Stimulated activated CD8-positive, alpha-beta memory T cell treated with anti-CD3 and anti-CD28 coated beads, Interleukin-2, amount 100 ng/mL, for 1 hour (primary cell): Measurements from ENCODE around the gene SLC22A23.

ENCODE experiments used
- DNase-seq, 2 donors: peaks; one replicate each; pipeline ENCODE4 v3.0.0-alpha.2; 2020; ENCODE audit warnings: low read depth in 2 of 2

Gene SLC22A23, protein sequence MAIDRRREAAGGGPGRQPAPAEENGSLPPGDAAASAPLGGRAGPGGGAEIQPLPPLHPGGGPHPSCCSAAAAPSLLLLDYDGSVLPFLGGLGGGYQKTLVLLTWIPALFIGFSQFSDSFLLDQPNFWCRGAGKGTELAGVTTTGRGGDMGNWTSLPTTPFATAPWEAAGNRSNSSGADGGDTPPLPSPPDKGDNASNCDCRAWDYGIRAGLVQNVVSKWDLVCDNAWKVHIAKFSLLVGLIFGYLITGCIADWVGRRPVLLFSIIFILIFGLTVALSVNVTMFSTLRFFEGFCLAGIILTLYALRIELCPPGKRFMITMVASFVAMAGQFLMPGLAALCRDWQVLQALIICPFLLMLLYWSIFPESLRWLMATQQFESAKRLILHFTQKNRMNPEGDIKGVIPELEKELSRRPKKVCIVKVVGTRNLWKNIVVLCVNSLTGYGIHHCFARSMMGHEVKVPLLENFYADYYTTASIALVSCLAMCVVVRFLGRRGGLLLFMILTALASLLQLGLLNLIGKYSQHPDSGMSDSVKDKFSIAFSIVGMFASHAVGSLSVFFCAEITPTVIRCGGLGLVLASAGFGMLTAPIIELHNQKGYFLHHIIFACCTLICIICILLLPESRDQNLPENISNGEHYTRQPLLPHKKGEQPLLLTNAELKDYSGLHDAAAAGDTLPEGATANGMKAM

GRCh38 chr6:3456898-3457709 lies at the start of gene SLC22A23:
TSS of gene SLC22A23 (minus strand) at chr6:3457050. CDS start at chr6:3456559, 491 bp downstream.
- peak; percentile 29 to 61 for DNase-seq

DNA sequence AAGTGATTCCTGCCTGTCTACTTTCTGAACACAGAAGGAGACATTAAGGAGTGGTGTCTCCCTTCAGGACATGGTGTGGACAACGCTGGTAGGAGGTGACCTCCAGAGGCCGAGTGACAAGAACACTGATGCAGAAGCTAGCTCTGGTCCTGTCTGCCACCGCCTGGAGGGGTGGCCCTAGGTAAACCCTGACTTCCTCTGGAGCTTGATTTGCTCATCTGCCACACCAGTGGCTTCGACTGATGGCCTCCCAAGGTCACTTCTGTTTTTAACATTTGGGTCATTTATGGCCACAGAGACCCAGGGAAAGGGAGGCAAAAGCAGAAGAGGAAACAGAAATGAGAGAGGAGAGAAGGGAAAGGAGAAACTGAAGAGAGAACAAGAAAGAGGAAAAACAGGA lies 49.4 kb upstream of the SLC22A23 start:
- no peak for DNase-seq

DNA sequence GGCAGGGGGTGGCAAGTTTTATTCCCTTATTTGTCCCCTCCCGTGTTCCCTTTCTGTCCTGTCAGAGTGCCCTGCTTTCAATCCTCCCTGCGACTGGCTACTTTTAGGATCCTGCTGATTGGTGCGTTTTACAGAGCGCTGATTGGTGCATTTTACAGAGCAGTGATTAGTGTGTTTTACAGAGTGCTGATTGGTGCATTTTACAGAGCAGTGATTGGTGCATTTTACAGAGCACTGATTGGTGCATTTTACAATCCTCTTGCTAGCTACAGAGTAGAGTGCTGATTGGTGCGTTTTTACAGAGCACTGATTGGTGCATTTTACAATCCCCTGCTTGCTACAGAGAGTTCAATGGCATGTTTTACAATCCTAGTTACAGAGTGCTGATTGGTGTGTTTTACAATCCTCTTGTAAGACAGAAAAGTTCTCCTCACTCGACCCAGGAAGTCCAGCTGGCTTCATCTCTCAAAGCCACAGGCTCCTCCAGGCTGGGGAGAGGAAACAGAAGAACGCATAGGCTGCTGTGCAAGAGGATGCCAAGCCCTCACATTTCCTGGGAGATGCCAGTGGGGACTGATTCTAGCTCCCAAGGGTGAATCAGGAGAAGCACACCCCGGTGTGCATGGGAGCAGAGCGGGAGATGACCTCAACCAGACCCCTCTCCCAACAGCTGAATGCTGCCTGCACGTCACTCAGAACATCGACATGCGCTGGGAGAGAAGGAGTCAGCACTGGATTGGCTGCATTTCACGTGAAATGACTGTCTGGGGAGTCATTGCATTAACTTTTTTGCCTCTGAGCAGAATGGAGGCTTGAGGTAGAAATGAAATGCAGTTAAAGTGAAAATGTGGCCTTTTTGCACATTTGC lies 48.3 kb upstream of the SLC22A23 start:
- DNase-seq: no peak

GRCh38 chr6:3504354-3504753 lies 47.5 kb upstream of the SLC22A23 start:
- DNase-seq: no peak

DNA sequence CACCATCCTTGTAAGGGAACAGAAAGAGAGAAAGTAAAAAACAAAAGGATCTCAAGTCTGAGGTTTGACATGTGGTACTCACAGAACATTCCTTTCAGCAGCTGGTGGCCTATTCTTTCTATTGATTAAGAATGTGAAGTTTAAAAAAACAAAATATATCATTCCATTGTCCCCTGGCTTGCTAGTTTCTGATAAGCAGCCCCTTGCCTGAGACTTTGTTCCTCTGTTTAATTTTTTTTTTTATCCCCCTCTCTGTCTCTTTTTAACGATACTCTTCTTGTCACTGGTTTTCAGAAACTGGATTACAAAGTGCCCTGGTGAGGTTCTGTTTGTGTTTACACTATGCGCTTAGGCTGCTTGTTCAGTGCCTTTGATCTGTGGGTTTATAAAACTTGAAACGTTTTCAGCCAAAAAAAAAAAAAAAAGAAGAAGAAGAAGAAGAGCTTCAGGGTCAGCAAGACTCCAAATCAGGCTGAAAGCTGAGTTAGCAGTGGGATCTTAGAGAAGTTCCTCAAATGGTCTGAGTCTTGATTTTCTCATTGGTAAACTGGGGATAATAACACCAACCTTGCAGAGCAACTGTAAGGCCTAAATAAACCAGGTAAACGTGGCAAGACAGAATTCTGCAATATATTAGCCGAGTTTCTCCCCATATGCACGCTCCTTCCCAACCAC lies 45.1 kb upstream of the SLC22A23 start:
- DNase-seq: no peak

GRCh38 chr6:3500262-3501014 lies 43.6 kb upstream of the SLC22A23 start:
- no peak for DNase-seq

DNA sequence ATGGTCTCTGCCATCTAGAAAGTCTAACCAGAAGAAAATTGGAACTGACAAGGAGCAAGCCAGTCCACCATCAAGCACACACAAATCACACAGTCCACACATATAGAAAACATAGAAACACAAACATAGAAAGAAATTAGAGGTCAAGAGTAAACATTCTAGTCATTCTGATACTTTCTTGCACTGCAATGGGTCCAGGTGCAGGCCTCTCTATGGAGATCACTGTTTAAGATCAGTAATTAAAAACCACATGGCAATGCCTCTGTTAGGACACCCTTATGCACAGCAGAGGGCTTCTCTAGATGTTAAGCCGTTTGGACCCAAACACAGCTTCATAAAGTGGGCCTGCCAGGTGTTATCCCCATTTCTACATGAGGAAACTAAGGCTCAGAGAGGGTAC lies 42.8 kb upstream of the SLC22A23 start:
- DNase-seq: no peak

DNA sequence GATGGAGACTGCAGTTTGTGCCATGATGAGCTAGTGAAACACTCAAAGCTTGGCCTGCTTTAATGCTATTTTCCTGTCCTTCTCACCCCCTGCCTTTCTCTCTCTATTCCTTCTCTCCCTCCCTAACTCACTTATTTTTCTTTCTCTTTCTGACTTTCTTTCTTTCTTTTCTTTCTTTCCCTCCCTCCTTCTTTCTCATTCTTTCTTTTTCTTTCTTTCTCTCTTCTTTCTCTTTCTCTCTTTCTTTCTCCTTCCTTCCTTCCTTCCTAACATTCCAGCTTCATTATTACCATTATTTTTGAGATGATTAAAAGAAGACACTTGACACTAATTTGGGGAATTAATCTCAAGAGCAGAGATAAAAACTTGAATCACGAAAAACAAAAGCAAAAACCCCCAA lies 39.5 kb upstream of the SLC22A23 start:
- no peak for DNase-seq

GRCh38 chr6:3494391-3495100 lies 37.7 kb upstream of the SLC22A23 start:
- no peak for DNase-seq

DNA sequence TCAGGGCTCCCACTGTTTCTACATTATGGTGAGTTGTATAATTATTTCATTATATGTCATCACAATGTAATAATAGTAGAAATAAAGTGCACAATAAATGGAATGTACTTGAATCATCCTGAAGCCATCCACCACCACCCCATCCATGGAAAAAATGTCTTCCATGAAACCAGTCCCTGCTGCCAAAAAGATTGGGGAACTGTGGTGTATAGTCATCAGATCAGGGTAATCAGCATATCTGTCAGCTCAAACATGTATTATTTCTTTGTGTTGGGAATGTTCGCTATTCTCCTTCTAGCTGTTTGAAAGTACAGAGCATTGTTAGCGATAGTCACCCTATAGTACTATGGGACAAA lies 33.8 kb upstream of the SLC22A23 start:
- DNase-seq: no peak

DNA sequence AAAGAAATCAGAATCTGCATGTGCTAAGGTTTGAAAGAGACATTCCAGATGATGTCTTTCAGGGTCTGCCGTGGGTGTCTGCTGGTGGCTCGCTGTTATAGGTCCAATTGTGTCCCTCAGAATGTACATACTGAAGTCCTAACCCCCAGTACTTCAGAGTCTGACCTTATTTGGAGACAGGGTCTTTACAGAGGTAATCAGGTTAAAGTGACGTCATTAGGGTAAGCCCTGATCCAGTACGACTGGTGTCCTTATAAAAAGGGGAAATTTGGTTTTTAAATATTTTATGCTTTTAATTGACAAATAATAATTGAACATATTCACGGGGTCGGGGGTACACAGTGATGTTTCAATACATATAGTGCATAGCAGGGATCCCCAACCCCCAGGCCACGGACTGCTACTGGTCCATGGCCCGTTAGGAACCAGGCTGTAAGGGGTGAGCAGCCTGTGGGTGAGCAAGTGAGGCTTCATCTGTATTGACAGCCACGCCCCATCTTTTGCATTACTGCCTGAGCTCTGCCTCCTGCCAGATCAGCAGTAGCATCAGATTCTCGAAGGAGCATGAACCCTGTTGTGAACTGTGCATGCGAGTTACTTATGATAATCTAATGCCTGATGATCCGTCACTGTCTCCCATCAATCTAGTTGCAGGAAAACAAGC lies 33.2 kb upstream of the SLC22A23 start:
- DNase-seq: no peak

- no peak for DNase-seq
Observed at GRCh38 chr6:3489027-3489757, 32.3 kb upstream of the SLC22A23 start.

DNA sequence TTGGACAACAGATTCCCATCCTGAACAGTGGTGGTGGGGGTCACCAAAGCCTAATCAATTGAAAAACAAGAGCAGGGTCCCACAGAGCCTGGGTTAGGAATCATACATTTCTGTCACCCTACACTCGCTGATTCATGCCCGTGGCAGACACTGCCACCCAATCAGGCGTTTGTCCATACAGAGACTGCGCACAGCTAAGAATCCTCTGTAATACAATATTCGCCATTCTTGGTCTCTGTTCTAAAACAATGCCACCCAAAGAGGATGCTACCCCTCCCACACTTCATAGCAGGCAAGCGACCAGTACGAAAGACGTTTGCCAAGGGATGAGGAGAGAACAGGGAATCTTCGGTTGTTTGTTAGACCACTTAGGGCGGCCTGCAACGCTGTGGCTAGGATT lies 28.1 kb upstream of the SLC22A23 start:
- no peak for DNase-seq

GRCh38 chr6:3484192-3484591 lies 27.3 kb upstream of the SLC22A23 start:
- no peak for DNase-seq

- DNase-seq: no peak
Observed at GRCh38 chr6:3483675-3484074, 26.8 kb upstream of the SLC22A23 start.

- no peak for DNase-seq
Observed at GRCh38 chr6:3482869-3483268, 26.0 kb upstream of the SLC22A23 start.

GRCh38 chr6:3481640-3482039 lies 24.8 kb upstream of the SLC22A23 start:
- no peak for DNase-seq

- DNase-seq: no peak
Observed at GRCh38 chr6:3480009-3480408, 23.2 kb upstream of the SLC22A23 start.
